Fibroblast of lung (primary cell): ENCODE measurements around the gene ARFGAP1.

Source experiments
- EZH2 ChIP-seq: IDR thresholded peaks from 2 replicates; pipeline ENCODE4 v1.5.1; 2012; ENCODE audit warnings: low read length, control low read depth, mild to moderate bottlenecking; ENCODE audit errors: missing control alignments
- TF ChIP-seq, protein P1 (sequence below), 2 donors: IDR thresholded peaks in 1 of 2; conservative IDR thresholded peaks in 1 of 2; 1 replicate in 1 of 2; 2 replicates in 1 of 2; pipeline ENCODE4 v1.5.1; 2011 to 2012; ENCODE audit warnings: low read length in 2 of 2, control low read depth in 1 of 2, inconsistent platforms in 1 of 2, low read depth in 1 of 2, mild to moderate bottlenecking in 1 of 2

DNA sequence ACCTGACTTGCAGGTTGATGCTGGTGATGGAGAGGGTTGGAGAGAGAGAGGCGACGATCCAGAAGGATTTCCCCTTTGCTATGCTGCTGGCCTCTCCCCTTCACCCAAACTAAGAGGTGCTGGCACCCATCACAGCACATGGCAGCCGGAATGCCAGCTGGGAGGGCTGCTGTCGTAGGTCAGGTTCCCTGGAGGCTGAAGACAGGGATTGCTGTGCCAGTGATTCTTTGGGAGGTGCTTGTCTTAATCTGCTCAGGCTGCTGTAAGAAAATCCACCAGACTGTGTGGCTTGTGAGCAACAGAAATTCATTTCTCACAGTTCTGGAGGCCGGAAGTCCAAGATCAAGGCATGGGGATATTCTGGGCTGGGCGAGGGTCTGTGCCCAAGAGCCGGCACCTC lies 4.4 kb upstream of the ARFGAP1 start:
- TF ChIP-seq, protein P1, sequence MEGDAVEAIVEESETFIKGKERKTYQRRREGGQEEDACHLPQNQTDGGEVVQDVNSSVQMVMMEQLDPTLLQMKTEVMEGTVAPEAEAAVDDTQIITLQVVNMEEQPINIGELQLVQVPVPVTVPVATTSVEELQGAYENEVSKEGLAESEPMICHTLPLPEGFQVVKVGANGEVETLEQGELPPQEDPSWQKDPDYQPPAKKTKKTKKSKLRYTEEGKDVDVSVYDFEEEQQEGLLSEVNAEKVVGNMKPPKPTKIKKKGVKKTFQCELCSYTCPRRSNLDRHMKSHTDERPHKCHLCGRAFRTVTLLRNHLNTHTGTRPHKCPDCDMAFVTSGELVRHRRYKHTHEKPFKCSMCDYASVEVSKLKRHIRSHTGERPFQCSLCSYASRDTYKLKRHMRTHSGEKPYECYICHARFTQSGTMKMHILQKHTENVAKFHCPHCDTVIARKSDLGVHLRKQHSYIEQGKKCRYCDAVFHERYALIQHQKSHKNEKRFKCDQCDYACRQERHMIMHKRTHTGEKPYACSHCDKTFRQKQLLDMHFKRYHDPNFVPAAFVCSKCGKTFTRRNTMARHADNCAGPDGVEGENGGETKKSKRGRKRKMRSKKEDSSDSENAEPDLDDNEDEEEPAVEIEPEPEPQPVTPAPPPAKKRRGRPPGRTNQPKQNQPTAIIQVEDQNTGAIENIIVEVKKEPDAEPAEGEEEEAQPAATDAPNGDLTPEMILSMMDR (conservative IDR thresholded peaks at IDR 0.05 in 1 of 2, IDR thresholded peaks at IDR 0.05 in 1 of 2; ENCODE audit: low read depth in 1 of 2, low read length in 2 of 2), result no peak
- no peak for TF ChIP-seq EZH2
